IMR-90 (cell line): ENCODE results near the gene PARVB. TPM values are rescaled to one million over a fixed set of nuclear protein-coding genes. Genes with fewer than 3 reads are reported as not detected.

Experiments
- ATAC-seq: fragments of 200-7000 bp; cut with Tn5 transposase; 2 replicates; pipeline ENCODE4 v1.9.1; 2020; ENCODE audit warnings: low read depth, mild to moderate bottlenecking, moderate library complexity
- BruUV-seq: library from RNA; stranded (reverse); fragments of 400-500 nt; replicated peaks from 2 replicates; lab custom pipeline; 2021; lab: Mats Ljungman, UMichigan
- CTCF ChIA-PET: fragments of 300-600 bp; formaldehyde crosslinking; extraction: SDS; loops from one replicate; lab custom pipeline; 2021; ENCODE audit warnings: antibody characterized with exemption; lab: Yijun Ruan, JAX
- POLR2A ChIA-PET: fragments of 300-600 bp; sonication (Branson Sonifier 250); formaldehyde crosslinking; loops from one replicate; lab custom pipeline; 2022; ENCODE audit warnings: antibody characterized with exemption; ENCODE audit not compliant: unreplicated experiment; lab: Charles Lee
- DNase-seq: peaks from one replicate; pipeline ENCODE4 v3.0.0; 2013
- H2AFZ ChIP-seq: replicated peaks from 2 replicates; pipeline ENCODE3; 2013; ENCODE audit warnings: low read length, mild to moderate bottlenecking; ENCODE audit not compliant: poor library complexity
- H2AK5ac ChIP-seq: 2 replicates; pipeline ENCODE4 v1.6.1; 2013; ENCODE audit warnings: low read depth, low read length, inconsistent platforms
- H2AK9ac ChIP-seq: replicated peaks from 2 replicates; pipeline ENCODE3; 2013; ENCODE audit warnings: mild to moderate bottlenecking, low read depth, low read length, moderate library complexity; ENCODE audit not compliant: poor library complexity
- H2BK120ac ChIP-seq: 2 replicates; pipeline ENCODE4 v1.6.1; 2013; ENCODE audit warnings: low read depth, low read length, inconsistent platforms
- H2BK15ac ChIP-seq: 3 replicates; pipeline ENCODE4 v1.6.1; 2013; ENCODE audit warnings: low read depth, low read length, inconsistent platforms
- H2BK20ac ChIP-seq: 2 replicates; pipeline ENCODE4 v1.6.1; 2013; ENCODE audit warnings: low read depth, mild to moderate bottlenecking, inconsistent platforms, low read length, moderate library complexity
- H2BK5ac ChIP-seq: 2 replicates; pipeline ENCODE4 v1.6.1; 2013; ENCODE audit warnings: mild to moderate bottlenecking, low read depth, low read length, inconsistent platforms; ENCODE audit not compliant: poor library complexity, severe bottlenecking
- H3K14ac ChIP-seq: replicated peaks from 2 replicates; pipeline ENCODE4 v1.6.1; 2013; ENCODE audit warnings: low read depth, low read length, inconsistent platforms
- H3K18ac ChIP-seq: 2 replicates; pipeline ENCODE4 v1.6.1; 2013; ENCODE audit warnings: low read depth, low read length, control low read depth
- H3K23ac ChIP-seq: 2 replicates; pipeline ENCODE4 v1.6.1; 2013; ENCODE audit warnings: low read depth, low read length, inconsistent platforms
- H3K27ac ChIP-seq: 2 replicates; pipeline ENCODE4 v1.5.1; 2013; ENCODE audit warnings: mild to moderate bottlenecking, control low read depth, low read length; ENCODE audit not compliant: insufficient read depth
- H3K27me3 ChIP-seq: 2 replicates; pipeline ENCODE4 v1.6.1; 2013; ENCODE audit warnings: low read length; ENCODE audit not compliant: control insufficient read depth, insufficient read depth
- H3K36me3 ChIP-seq: 2 replicates; pipeline ENCODE4 v1.6.1; 2013; ENCODE audit warnings: low read length, mixed read lengths; ENCODE audit not compliant: control insufficient read depth, insufficient read depth
- H3K4ac ChIP-seq: 2 replicates; pipeline ENCODE4 v1.6.1; 2013; ENCODE audit warnings: low read depth, low read length, inconsistent platforms
- H3K4me1 ChIP-seq: 2 replicates; pipeline ENCODE4 v1.6.1; 2013; ENCODE audit warnings: low read length, mixed read lengths; ENCODE audit not compliant: control insufficient read depth, insufficient read depth
- H3K4me2 ChIP-seq: 2 replicates; pipeline ENCODE4 v1.6.1; 2013; ENCODE audit warnings: low read depth, mild to moderate bottlenecking, control low read depth, low read length, moderate library complexity
- H3K4me3 ChIP-seq: 2 replicates; pipeline ENCODE4 v1.5.1; 2013; ENCODE audit warnings: low read depth, mild to moderate bottlenecking, control low read depth, low read length, moderate library complexity; ENCODE audit not compliant: insufficient read depth
- H3K56ac ChIP-seq: 2 replicates; pipeline ENCODE4 v1.6.1; 2013; ENCODE audit warnings: low read length, inconsistent platforms; ENCODE audit not compliant: insufficient read depth; ENCODE audit errors: extremely low read depth
- H3K79me1 ChIP-seq, 2 experiments: 2 replicates each; pipeline ENCODE4 v1.6.1; 2013; ENCODE audit warnings: low read length in 2 of 2, inconsistent platforms in 1 of 2, low read depth in 1 of 2
- H3K9ac ChIP-seq: 2 replicates; pipeline ENCODE4 v1.6.1; 2013; ENCODE audit warnings: low read depth, low read length, control low read depth
- H3K9me1 ChIP-seq: 2 replicates; pipeline ENCODE4 v1.6.1; 2013; ENCODE audit warnings: low read length, inconsistent platforms; ENCODE audit not compliant: insufficient read depth
- H3K9me3 ChIP-seq: 2 replicates; pipeline ENCODE4 v1.6.1; 2013; ENCODE audit warnings: low read length; ENCODE audit not compliant: control insufficient read depth, insufficient read depth
- H4K20me1 ChIP-seq: 2 replicates; pipeline ENCODE4 v1.6.1; 2013; ENCODE audit warnings: low read length, inconsistent platforms; ENCODE audit not compliant: insufficient read depth
- H4K5ac ChIP-seq: 2 replicates; pipeline ENCODE4 v1.6.1; 2013; ENCODE audit warnings: mild to moderate bottlenecking, low read depth, low read length, control low read depth
- H4K8ac ChIP-seq, 2 experiments: 2 replicates each; pipeline ENCODE4 v1.6.1; 2013; ENCODE audit warnings: low read depth in 2 of 2, low read length in 2 of 2, control low read depth in 1 of 2, inconsistent platforms in 1 of 2
- H4K91ac ChIP-seq: 2 replicates; pipeline ENCODE4 v1.6.1; 2013; ENCODE audit warnings: low read depth, low read length, inconsistent platforms; ENCODE audit not compliant: insufficient read depth
- ELK1 ChIP-seq: fragments of 150-350 bp; IDR thresholded peaks from 2 replicates; pipeline ENCODE4 v1.6.1; 2016; ENCODE audit warnings: low read depth, mild to moderate bottlenecking, low read length, moderate library complexity, borderline replicate concordance
- FOS ChIP-seq: fragments of 150-350 bp; IDR thresholded peaks from 2 replicates; pipeline ENCODE4 v1.6.1; 2016; ENCODE audit warnings: low read depth, low read length
- MAFK ChIP-seq: IDR thresholded peaks from 2 replicates; pipeline ENCODE4 v1.6.1; 2012; ENCODE audit warnings: low read depth, low read length, improper control_type of control experiment
- MXI1 ChIP-seq: IDR thresholded peaks from 2 replicates; pipeline ENCODE4 v1.6.1; 2012; ENCODE audit warnings: low read depth, mild to moderate bottlenecking, low read length, moderate library complexity, borderline replicate concordance
- POLR2A ChIP-seq: IDR thresholded peaks from 2 replicates; pipeline ENCODE4 v1.6.1; 2012; ENCODE audit warnings: mild to moderate bottlenecking, low read depth, low read length
- RCOR1 ChIP-seq: IDR thresholded peaks from 2 replicates; pipeline ENCODE4 v1.6.1; 2012; ENCODE audit warnings: mild to moderate bottlenecking, low read length, improper control_type of control experiment; ENCODE audit not compliant: insufficient replicate concordance
- SMC3 ChIP-seq: fragments of 150-350 bp; IDR thresholded peaks from 2 replicates; pipeline ENCODE4 v1.6.1; 2016; ENCODE audit warnings: low read depth, mild to moderate bottlenecking, antibody characterized with exemption, low read length, moderate library complexity
- USF2 ChIP-seq: fragments of 150-350 bp; IDR thresholded peaks from 2 replicates; pipeline ENCODE4 v1.6.1; 2017; ENCODE audit warnings: mild to moderate bottlenecking, antibody characterized with exemption, low read length, low read depth
- WGBS, 2 experiments: methylation state at CpG; one replicate each; pipeline versions ENCODE4 v1.1.5 to v1.1.7; 2013; ENCODE audit warnings: missing lambda C conversion rate in 2 of 2; ENCODE audit not compliant: insufficient read length in 1 of 2; ENCODE audit errors: extremely low coverage in 2 of 2; 5-methylcytosine and 5-hydroxymethylcytosine counted together
- dilution Hi-C: fragments of 300-500 bp; cut with HindIII; formaldehyde crosslinking; loops from one replicate; pipeline ENCODE4 v1.14.3; 2018; ENCODE audit warnings: low sequenced_read_pairs; ENCODE audit not compliant: unreplicated experiment
- in situ Hi-C: fragments of 300-500 bp; cut with MboI; formaldehyde crosslinking; loops from 3 replicates; pipeline ENCODE4 v1.14.3; 2019; ENCODE audit warnings: low sequenced_read_pairs, inconsistent platforms, mixed read lengths
- intact Hi-C: fragments of 100-400 bp; cut with micrococcal nuclease; formaldehyde crosslinking; loops from 2 replicates; pipeline ENCODE4 v1.10.0; 2022
- polyA plus RNA-seq, 3 experiments: library from polyadenylated mRNA; depleted of rRNA; stranded (reverse); fragments of >200 nt; gene quantifications; 2 replicates each; pipeline ENCODE4 v1.2.3, GENCODE V29; 2012; ENCODE audit warnings: low replicate concordance in 1 of 3
- total RNA-seq: library from RNA; depleted of rRNA; stranded (reverse); fragments of >200 nt; gene quantifications from 2 replicates; pipeline ENCODE4 v1.2.3, GENCODE V29; 2012

PARVB gene
- total and polyA plus RNA-seq, 2 of the 4 experiments (the other 2 are of a cell fraction) = 44.3 to 53.9 TPM

- Histone ChIP-seq H3K23ac (no peak overlapping the region), H2AFZ (no peak overlapping the region), H2BK15ac (no peak overlapping the region), H3K4me3 (no peak overlapping the region), H3K27me3 (no peaks in the 10 kb centered on the region), H3K9me3 (peaks cover 12% of the 10 kb centered on the region), H2BK20ac (no peak overlapping the region), H2BK5ac (no peak overlapping the region), H3K79me1 (no peaks in the 10 kb centered on the region), H4K8ac (no peak overlapping the region), H3K56ac (no peak overlapping the region), H2BK120ac (no peak overlapping the region), H3K27ac (no peak overlapping the region), H3K18ac (no peak overlapping the region), H3K9me1 (0 out of 2 replicates have a peak, but pooled peaks cover 3% of the 10 kb centered on the region), H4K91ac (no peak overlapping the region), H2AK9ac (no peak overlapping the region), H2AK5ac (no peak overlapping the region), H3K4me1 (no peaks in the 10 kb centered on the region), H3K36me3 (peaks cover 2% of the 10 kb centered on the region; the same call in 1 of the 2 replicates), H3K14ac (no peak overlapping the region), H3K4me2 (no peak overlapping the region), H3K4ac (no peak overlapping the region), H4K5ac (no peak overlapping the region), H3K9ac (no peak overlapping the region), H4K20me1 (no peaks in the 10 kb centered on the region; the same call in 1 of the 2 replicates)
- POLR2A ChIA-PET = no interaction called here
- DNase-seq = no peak
- CTCF ChIA-PET = interaction anchor here (0.6 kb wide), 1 partner anchor 46 kb away, joined by 4 read pairs; no protein-coding TSS in a partner anchor
- intact Hi-C loops = no loop called here
- no TSS peak for BruUV-seq
- TF ChIP-seq SMC3 (no peak), ELK1 (no peak), MXI1 (no peak), RCOR1 (no peak), POLR2A (no peak), USF2 (no peak), FOS (no peak), MAFK (no peak)
- in situ Hi-C loops = no loop called here
- WGBS, 2 experiments = no CpG with 5 or more reads among the region's 2 CpGs
- dilution Hi-C loops = no loop called here
- no peak for ATAC-seq
Observed at GRCh38 chr22:44126807-44127206, 102.7 kb downstream of the PARVB start.
